ENCODE data around the gene GSTP1. TPM values are rescaled to one million over a fixed set of nuclear protein-coding genes. Genes with fewer than 3 reads are reported as not detected.
A peak's percentile ranks its signal among the peaks of the same experiment; 100 is the strongest.

GSTP1 gene
- total and polyA plus RNA-seq, 9 of the 15 experiments (the other 6 are each of a cell fraction or from before 2014, with no cell fraction given), result 592 to 2,150 (median 1,204) TPM

DNA sequence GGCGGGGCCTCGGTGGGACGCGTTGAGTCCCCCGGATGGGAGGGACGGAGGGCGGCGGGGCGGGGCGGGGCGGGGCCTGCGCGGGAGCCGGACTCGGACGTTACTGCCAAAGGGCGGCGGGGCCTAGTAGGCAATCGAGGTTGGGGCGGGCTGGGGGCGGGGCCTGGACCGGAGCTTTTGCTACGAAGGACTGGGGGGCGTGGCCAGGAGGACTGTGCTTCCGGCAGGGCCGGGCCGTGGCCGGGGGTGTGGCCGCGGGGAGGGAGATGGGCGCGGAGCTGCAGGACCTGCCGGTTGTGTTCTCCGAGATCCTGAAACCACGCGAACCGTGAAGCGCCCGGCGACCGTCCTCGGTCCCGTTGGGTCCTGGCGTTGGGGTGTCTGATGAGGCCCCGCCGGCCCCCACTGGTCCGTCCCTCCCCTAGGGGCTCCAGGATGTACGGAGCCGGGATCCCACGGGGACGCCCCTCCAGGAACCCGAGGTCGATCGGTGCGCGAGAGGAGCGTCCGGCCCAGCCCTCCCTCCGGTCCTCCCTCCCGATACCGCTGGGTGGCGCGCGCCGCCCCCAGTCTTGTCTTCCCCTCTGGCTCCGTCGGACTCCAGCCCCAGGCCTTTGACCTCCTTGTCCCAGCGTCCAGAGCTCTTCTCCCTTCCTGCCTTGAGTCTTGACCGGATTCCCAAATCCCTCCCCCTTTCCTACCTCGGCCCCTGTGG, 46.8 kb downstream of the GSTP1 start (continued):
- TF ChIP-seq, protein P1, sequence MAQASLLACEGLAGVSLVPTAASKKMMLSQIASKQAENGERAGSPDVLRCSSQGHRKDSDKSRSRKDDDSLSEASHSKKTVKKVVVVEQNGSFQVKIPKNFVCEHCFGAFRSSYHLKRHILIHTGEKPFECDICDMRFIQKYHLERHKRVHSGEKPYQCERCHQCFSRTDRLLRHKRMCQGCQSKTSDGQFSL (CRISPR knock-in tag; IDR thresholded peaks at IDR 0.05), result no peak
- TF ChIP-seq, protein P1 (tag; IDR thresholded peaks at IDR 0.05), result no peak
- TF ChIP-seq, protein P2, sequence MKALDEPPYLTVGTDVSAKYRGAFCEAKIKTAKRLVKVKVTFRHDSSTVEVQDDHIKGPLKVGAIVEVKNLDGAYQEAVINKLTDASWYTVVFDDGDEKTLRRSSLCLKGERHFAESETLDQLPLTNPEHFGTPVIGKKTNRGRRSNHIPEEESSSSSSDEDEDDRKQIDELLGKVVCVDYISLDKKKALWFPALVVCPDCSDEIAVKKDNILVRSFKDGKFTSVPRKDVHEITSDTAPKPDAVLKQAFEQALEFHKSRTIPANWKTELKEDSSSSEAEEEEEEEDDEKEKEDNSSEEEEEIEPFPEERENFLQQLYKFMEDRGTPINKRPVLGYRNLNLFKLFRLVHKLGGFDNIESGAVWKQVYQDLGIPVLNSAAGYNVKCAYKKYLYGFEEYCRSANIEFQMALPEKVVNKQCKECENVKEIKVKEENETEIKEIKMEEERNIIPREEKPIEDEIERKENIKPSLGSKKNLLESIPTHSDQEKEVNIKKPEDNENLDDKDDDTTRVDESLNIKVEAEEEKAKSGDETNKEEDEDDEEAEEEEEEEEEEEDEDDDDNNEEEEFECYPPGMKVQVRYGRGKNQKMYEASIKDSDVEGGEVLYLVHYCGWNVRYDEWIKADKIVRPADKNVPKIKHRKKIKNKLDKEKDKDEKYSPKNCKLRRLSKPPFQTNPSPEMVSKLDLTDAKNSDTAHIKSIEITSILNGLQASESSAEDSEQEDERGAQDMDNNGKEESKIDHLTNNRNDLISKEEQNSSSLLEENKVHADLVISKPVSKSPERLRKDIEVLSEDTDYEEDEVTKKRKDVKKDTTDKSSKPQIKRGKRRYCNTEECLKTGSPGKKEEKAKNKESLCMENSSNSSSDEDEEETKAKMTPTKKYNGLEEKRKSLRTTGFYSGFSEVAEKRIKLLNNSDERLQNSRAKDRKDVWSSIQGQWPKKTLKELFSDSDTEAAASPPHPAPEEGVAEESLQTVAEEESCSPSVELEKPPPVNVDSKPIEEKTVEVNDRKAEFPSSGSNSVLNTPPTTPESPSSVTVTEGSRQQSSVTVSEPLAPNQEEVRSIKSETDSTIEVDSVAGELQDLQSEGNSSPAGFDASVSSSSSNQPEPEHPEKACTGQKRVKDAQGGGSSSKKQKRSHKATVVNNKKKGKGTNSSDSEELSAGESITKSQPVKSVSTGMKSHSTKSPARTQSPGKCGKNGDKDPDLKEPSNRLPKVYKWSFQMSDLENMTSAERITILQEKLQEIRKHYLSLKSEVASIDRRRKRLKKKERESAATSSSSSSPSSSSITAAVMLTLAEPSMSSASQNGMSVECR (CRISPR knock-in tag; IDR thresholded peaks at IDR 0.05), result peak; percentile 80
- TF ChIP-seq ZNF830 (CRISPR knock-in tag; IDR thresholded peaks at IDR 0.05), result no peak
- TF ChIP-seq CTBP1 (IDR thresholded peaks at IDR 0.05; ENCODE audit: borderline replicate concordance), result peak; percentile 85; the same call in 1 of the 2 replicates
- TF ChIP-seq, protein P3, sequence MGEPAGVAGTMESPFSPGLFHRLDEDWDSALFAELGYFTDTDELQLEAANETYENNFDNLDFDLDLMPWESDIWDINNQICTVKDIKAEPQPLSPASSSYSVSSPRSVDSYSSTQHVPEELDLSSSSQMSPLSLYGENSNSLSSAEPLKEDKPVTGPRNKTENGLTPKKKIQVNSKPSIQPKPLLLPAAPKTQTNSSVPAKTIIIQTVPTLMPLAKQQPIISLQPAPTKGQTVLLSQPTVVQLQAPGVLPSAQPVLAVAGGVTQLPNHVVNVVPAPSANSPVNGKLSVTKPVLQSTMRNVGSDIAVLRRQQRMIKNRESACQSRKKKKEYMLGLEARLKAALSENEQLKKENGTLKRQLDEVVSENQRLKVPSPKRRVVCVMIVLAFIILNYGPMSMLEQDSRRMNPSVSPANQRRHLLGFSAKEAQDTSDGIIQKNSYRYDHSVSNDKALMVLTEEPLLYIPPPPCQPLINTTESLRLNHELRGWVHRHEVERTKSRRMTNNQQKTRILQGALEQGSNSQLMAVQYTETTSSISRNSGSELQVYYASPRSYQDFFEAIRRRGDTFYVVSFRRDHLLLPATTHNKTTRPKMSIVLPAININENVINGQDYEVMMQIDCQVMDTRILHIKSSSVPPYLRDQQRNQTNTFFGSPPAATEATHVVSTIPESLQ (CRISPR knock-in tag; IDR thresholded peaks at IDR 0.05), result no peak
- TF ChIP-seq, protein P4, sequence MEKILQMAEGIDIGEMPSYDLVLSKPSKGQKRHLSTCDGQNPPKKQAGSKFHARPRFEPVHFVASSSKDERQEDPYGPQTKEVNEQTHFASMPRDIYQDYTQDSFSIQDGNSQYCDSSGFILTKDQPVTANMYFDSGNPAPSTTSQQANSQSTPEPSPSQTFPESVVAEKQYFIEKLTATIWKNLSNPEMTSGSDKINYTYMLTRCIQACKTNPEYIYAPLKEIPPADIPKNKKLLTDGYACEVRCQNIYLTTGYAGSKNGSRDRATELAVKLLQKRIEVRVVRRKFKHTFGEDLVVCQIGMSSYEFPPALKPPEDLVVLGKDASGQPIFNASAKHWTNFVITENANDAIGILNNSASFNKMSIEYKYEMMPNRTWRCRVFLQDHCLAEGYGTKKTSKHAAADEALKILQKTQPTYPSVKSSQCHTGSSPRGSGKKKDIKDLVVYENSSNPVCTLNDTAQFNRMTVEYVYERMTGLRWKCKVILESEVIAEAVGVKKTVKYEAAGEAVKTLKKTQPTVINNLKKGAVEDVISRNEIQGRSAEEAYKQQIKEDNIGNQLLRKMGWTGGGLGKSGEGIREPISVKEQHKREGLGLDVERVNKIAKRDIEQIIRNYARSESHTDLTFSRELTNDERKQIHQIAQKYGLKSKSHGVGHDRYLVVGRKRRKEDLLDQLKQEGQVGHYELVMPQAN (IDR thresholded peaks at IDR 0.05; ENCODE audit: borderline replicate concordance), result peak; percentile 86; the same call in 1 of the 2 replicates
- peak; percentile 78; the same call in 1 of the 2 replicates for TF ChIP-seq ZBTB17 (CRISPR knock-in tag; IDR thresholded peaks at IDR 0.05)
- peak; percentile 83 for TF ChIP-seq GABPA (tag; conservative IDR thresholded peaks at IDR 0.05; ENCODE audit: low read depth)
- TF ChIP-seq, protein P5, sequence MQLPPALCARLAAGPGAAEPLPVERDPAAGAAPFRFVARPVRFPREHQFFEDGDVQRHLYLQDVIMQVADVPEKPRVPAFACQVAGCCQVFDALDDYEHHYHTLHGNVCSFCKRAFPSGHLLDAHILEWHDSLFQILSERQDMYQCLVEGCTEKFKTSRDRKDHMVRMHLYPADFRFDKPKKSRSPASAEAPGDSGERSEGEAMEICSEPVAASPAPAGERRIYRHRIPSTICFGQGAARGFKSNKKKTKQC (CRISPR knock-in tag; IDR thresholded peaks at IDR 0.05), result peak; percentile 89
- 0 out of 4 replicates have a peak, but pooled peaks of 1 of the 2 experiments have one; percentile 9 for TF ChIP-seq TBL1XR1 (IDR thresholded peaks at IDR 0.05; ENCODE audit: low read length in 2 of 2)
- TF ChIP-seq, protein P6, sequence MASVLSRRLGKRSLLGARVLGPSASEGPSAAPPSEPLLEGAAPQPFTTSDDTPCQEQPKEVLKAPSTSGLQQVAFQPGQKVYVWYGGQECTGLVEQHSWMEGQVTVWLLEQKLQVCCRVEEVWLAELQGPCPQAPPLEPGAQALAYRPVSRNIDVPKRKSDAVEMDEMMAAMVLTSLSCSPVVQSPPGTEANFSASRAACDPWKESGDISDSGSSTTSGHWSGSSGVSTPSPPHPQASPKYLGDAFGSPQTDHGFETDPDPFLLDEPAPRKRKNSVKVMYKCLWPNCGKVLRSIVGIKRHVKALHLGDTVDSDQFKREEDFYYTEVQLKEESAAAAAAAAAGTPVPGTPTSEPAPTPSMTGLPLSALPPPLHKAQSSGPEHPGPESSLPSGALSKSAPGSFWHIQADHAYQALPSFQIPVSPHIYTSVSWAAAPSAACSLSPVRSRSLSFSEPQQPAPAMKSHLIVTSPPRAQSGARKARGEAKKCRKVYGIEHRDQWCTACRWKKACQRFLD (CRISPR knock-in tag; IDR thresholded peaks at IDR 0.05), result 0 out of 2 replicates have a peak, but pooled peaks have one; percentile 12
- TF ChIP-seq ZKSCAN1 (IDR thresholded peaks at IDR 0.05; ENCODE audit: low read depth, low read length), result 0 out of 2 replicates have a peak, but pooled peaks have one; percentile 29
- TF ChIP-seq SAFB2 (IDR thresholded peaks at IDR 0.05; ENCODE audit: borderline replicate concordance, low read depth, low read length, severe bottlenecking), result no peak
